ENCODE results near the gene SMIM10L1. TPM values are rescaled to one million over a fixed set of nuclear protein-coding genes. Genes with fewer than 3 reads are reported as not detected.

SMIM10L1 gene
- total RNA-seq, 6 experiments from 2014 or later = 11.7 to 13.7 (median 13.1) TPM

DNA sequence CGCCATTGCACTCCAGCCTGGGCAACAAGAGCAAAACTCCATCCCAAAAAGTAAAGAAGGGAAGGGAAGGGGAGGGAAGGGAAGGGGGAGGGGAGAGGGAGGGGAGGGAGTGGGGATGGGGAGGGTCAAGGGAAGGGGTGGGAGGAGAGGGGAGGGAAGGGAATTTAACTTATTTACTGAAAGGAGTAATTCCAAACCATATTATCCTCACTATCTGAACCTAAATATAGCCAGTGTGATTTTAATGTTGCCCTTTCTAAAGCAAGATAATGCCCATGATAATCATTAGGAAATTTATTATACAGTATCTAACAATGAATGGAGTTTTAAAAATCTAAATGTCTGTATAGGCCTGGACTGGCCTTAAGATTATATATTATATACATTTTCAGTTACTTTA is 7.3 kb downstream of the SMIM10L1 start:
- no peaks in the 10 kb centered on the region for H3K9me3 Mint-ChIP-seq
- H3K4me1 Mint-ChIP-seq (ENCODE audit: low read depth) = peaks cover 3% of the 10 kb centered on the region
- TF ChIP-seq, protein P1, sequence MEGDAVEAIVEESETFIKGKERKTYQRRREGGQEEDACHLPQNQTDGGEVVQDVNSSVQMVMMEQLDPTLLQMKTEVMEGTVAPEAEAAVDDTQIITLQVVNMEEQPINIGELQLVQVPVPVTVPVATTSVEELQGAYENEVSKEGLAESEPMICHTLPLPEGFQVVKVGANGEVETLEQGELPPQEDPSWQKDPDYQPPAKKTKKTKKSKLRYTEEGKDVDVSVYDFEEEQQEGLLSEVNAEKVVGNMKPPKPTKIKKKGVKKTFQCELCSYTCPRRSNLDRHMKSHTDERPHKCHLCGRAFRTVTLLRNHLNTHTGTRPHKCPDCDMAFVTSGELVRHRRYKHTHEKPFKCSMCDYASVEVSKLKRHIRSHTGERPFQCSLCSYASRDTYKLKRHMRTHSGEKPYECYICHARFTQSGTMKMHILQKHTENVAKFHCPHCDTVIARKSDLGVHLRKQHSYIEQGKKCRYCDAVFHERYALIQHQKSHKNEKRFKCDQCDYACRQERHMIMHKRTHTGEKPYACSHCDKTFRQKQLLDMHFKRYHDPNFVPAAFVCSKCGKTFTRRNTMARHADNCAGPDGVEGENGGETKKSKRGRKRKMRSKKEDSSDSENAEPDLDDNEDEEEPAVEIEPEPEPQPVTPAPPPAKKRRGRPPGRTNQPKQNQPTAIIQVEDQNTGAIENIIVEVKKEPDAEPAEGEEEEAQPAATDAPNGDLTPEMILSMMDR (IDR thresholded peaks at IDR 0.05) = no peak
- no peak overlapping the region for H3K27ac Mint-ChIP-seq
- DNase-seq = no peak
- H3K4me3 Mint-ChIP-seq = no peak overlapping the region
- no peaks in the 10 kb centered on the region for H3K27me3 Mint-ChIP-seq (ENCODE audit: insufficient read depth)
- peaks cover 15% of the 10 kb centered on the region for H3K36me3 Mint-ChIP-seq (ENCODE audit: low read depth)

DNA sequence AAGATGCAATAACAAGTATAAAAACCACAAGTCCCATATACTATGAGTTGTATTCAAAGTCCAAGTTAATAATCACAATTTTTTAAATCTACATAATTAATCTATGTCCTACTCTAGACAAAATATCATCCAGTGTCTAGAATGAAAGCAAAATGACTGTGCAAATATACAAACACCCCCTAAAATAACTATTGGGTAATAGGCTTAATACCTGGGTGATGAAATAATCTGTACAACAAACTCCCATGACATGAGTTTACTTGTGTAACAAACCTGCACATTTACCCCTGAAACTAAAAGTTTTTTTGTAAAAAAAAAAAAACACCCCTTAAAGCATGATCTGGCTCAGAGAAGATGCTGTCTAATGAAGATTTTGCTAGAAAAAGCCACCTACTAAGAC is 11.5 kb downstream of the SMIM10L1 start:
- H3K9me3 Mint-ChIP-seq = no peaks in the 10 kb centered on the region
- TF ChIP-seq, protein P1 (IDR thresholded peaks at IDR 0.05) = no peak
- no peak for DNase-seq
- no peak overlapping the region for H3K27ac Mint-ChIP-seq
- no peaks in the 10 kb centered on the region for H3K4me1 Mint-ChIP-seq (ENCODE audit: low read depth)
- H3K36me3 Mint-ChIP-seq (ENCODE audit: low read depth) = no peaks in the 10 kb centered on the region
- no peak overlapping the region for H3K4me3 Mint-ChIP-seq
- no peaks in the 10 kb centered on the region for H3K27me3 Mint-ChIP-seq (ENCODE audit: insufficient read depth)

DNA sequence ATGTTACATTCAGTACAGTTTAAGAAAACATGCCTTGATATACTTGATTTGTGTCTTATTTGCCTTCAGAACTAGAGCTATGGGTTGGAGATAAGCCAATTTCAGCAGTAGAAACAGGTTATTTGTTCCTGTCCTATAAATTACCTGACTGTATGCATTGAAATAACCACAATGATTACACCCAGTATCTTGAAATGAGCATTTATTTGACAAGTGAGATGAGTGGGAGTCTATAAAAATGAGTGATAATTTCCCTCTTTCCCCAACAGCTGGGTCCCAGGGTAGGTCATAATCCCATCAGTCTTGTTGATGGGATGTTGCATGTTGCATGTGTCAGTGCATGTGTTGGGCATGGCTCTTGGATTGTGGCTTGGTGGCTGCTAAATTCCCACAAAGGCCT is 12.0 kb downstream of the SMIM10L1 start:
- no peaks in the 10 kb centered on the region for H3K4me1 Mint-ChIP-seq (ENCODE audit: low read depth)
- TF ChIP-seq, protein P1 (IDR thresholded peaks at IDR 0.05) = no peak
- no peaks in the 10 kb centered on the region for H3K36me3 Mint-ChIP-seq (ENCODE audit: low read depth)
- no peak overlapping the region for H3K4me3 Mint-ChIP-seq
- no peak overlapping the region for H3K27ac Mint-ChIP-seq
- H3K9me3 Mint-ChIP-seq = no peaks in the 10 kb centered on the region
- no peaks in the 10 kb centered on the region for H3K27me3 Mint-ChIP-seq (ENCODE audit: insufficient read depth)
- no peak for DNase-seq

DNA sequence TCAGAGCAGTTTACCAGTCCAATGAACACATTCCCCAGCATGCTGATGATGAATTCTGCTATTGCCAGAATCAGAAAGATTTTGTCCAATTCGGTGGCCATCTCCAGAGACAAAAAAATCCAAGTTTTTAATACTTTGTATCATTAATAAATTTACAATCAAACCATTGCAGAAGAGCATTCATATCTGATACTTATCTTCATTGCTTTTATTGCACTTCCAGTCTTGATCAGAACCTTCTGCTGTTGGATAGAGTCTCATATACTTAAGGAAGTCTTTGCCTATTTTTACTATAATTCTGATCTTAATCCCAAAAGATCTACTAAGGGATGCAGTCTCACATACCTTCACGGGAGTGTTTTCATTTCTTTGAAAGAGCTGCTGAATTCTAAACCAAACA is 15.8 kb downstream of the SMIM10L1 start, which contains the start of gene TAS2R42:
Gene TAS2R42, minus strand, starts transcription at position 101 of the 400 bp plus-strand sequence. Its CDS starts 0 bp downstream, at position 101.
- H3K4me1 Mint-ChIP-seq (ENCODE audit: low read depth) = no peaks in the 10 kb centered on the region
- DNase-seq = no peak
- TF ChIP-seq, protein P1 (IDR thresholded peaks at IDR 0.05) = no peak
- H3K36me3 Mint-ChIP-seq (ENCODE audit: low read depth) = no peaks in the 10 kb centered on the region
- H3K27me3 Mint-ChIP-seq (ENCODE audit: insufficient read depth) = no peaks in the 10 kb centered on the region
- H3K4me3 Mint-ChIP-seq = no peak within 1 kb of the TSS
- no peak within 1 kb of the TSS for H3K27ac Mint-ChIP-seq
- no peaks in the 10 kb centered on the region for H3K9me3 Mint-ChIP-seq

DNA sequence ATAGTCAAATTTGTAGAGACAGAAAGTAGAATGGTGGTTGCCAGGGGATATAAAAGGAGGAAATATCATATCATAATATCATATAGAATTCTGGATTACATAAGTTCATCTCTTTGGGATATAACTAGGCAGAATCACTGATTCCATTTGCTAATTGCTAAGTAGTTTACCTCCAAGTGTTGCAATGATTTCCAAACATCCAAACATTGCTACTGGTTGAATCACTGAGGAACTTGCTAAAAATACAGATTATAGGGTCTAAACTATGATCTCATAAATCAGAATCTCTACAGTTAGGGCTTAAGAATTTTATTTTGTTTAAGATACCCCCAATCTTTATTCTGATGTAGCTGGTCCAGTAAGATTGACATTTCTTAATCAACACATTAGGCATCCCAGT is 31.8 kb downstream of the SMIM10L1 start:
- TF ChIP-seq, protein P1 (IDR thresholded peaks at IDR 0.05) = no peak
- no peaks in the 10 kb centered on the region; the same call in 1 of the 2 replicates for H3K27me3 Mint-ChIP-seq (ENCODE audit: insufficient read depth)
- no peaks in the 10 kb centered on the region for H3K9me3 Mint-ChIP-seq
- DNase-seq = peak; percentile 12
- peaks cover 9% of the 10 kb centered on the region; the same call in 1 of the 2 replicates for H3K4me1 Mint-ChIP-seq (ENCODE audit: low read depth)
- H3K27ac Mint-ChIP-seq = no peak overlapping the region
- H3K4me3 Mint-ChIP-seq = no peak overlapping the region
- no peaks in the 10 kb centered on the region for H3K36me3 Mint-ChIP-seq (ENCODE audit: low read depth)

DNA sequence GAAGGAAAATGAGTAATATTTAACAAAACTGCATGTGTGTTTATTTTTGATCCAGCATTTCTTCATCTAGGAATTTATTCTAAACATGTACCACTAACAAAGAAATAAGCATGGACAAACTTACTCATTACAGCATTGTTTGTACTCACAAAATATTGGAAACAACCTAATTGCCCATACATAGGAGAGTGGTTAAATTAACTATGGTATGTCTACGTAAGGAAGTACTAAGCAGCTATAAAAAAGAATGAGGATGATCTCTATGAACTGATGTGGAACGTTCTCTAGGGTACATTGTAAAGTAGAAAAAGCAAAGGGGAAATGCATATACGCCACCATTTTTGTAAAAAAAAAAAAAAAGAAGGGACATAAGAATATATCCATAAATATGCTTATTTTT is 33.2 kb downstream of the SMIM10L1 start:
- Mint-ChIP-seq H3K27ac (no peak overlapping the region), H3K4me1 (ENCODE audit: low read depth) (peaks cover 9% of the 10 kb centered on the region; the same call in 1 of the 2 replicates), H3K36me3 (ENCODE audit: low read depth) (no peaks in the 10 kb centered on the region), H3K27me3 (ENCODE audit: insufficient read depth) (no peaks in the 10 kb centered on the region; the same call in 1 of the 2 replicates), H3K4me3 (no peak overlapping the region), H3K9me3 (no peaks in the 10 kb centered on the region)
- no peak for DNase-seq
- TF ChIP-seq, protein P1 (IDR thresholded peaks at IDR 0.05) = no peak

Measured in HFFc6 (cell line).